ENCODE measurements around the gene CST4. TPM values are rescaled to one million over a fixed set of nuclear protein-coding genes. Genes with fewer than 3 reads are reported as not detected.

CST4 gene
- total and polyA plus RNA-seq, 2 experiments from 2014 or later, result not detected

- Histone ChIP-seq H3K27ac (ENCODE audit: low read depth) (no peak overlapping the region), H3K36me3 (ENCODE audit: insufficient read depth) (no peaks in the 10 kb centered on the region), H3K27me3 (ENCODE audit: insufficient read depth) (peaks cover 12% of the 10 kb centered on the region), H3K9me2 (ENCODE audit: insufficient read depth) (peaks cover 3% of the 10 kb centered on the region), H3K4me3 (no peak overlapping the region), H3K79me2 (replicated peaks; ENCODE audit: insufficient read depth) (no peaks in the 10 kb centered on the region), H3K4me2 (no peak overlapping the region), H4K20me1 (replicated peaks; ENCODE audit: insufficient read depth) (no peaks in the 10 kb centered on the region), H3K4me1 (ENCODE audit: insufficient read depth) (peaks cover 6% of the 10 kb centered on the region), H2AFZ (no peak overlapping the region), H3F3A (replicated peaks; ENCODE audit: low read depth) (no peaks in the 10 kb centered on the region)
- H3K4me1 Mint-ChIP-seq, result peaks cover 24% of the 10 kb centered on the region
- H3K9me3 Mint-ChIP-seq, result peaks cover 5% of the 10 kb centered on the region; the same call in 1 of the 3 replicates
- no peak overlapping the region for H3K27ac Mint-ChIP-seq
- TF ChIP-seq CREB1 (CRISPR knock-in tag; IDR thresholded peaks at IDR 0.05; ENCODE audit: low read depth) (no peak), POLR2AphosphoS5 (IDR thresholded peaks at IDR 0.05; ENCODE audit: low read depth) (no peak), EZH2 (IDR thresholded peaks at IDR 0.05; ENCODE audit: low read depth, unreplicated experiment) (no peak)
- TF ChIP-seq, protein P1, sequence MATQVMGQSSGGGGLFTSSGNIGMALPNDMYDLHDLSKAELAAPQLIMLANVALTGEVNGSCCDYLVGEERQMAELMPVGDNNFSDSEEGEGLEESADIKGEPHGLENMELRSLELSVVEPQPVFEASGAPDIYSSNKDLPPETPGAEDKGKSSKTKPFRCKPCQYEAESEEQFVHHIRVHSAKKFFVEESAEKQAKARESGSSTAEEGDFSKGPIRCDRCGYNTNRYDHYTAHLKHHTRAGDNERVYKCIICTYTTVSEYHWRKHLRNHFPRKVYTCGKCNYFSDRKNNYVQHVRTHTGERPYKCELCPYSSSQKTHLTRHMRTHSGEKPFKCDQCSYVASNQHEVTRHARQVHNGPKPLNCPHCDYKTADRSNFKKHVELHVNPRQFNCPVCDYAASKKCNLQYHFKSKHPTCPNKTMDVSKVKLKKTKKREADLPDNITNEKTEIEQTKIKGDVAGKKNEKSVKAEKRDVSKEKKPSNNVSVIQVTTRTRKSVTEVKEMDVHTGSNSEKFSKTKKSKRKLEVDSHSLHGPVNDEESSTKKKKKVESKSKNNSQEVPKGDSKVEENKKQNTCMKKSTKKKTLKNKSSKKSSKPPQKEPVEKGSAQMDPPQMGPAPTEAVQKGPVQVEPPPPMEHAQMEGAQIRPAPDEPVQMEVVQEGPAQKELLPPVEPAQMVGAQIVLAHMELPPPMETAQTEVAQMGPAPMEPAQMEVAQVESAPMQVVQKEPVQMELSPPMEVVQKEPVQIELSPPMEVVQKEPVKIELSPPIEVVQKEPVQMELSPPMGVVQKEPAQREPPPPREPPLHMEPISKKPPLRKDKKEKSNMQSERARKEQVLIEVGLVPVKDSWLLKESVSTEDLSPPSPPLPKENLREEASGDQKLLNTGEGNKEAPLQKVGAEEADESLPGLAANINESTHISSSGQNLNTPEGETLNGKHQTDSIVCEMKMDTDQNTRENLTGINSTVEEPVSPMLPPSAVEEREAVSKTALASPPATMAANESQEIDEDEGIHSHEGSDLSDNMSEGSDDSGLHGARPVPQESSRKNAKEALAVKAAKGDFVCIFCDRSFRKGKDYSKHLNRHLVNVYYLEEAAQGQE (IDR thresholded peaks at IDR 0.05; ENCODE audit: unreplicated experiment), result no peak
- no peaks in the 10 kb centered on the region; the same call in 2 of the 3 replicates for H3K36me3 Mint-ChIP-seq (ENCODE audit: low read depth)
- no peak overlapping the region for H3K4me3 Mint-ChIP-seq
- no peak for ATAC-seq
- peaks cover 25% of the 10 kb centered on the region for H3K27me3 Mint-ChIP-seq (ENCODE audit: insufficient read depth, low read depth, poor library complexity)
- DNase-seq (ENCODE audit: low spot score), result no peak
These were observed 48.7 kb downstream of the CST4 start for GRCh38 chr20:23640018-23640601.

- Histone ChIP-seq H3K27me3 (ENCODE audit: insufficient read depth) (peaks cover 12% of the 10 kb centered on the region), H3K27ac (ENCODE audit: low read depth) (no peak overlapping the region), H3F3A (replicated peaks; ENCODE audit: low read depth) (no peaks in the 10 kb centered on the region), H3K4me3 (no peak overlapping the region), H4K20me1 (replicated peaks; ENCODE audit: insufficient read depth) (no peaks in the 10 kb centered on the region), H3K36me3 (ENCODE audit: insufficient read depth) (no peaks in the 10 kb centered on the region), H3K9me2 (ENCODE audit: insufficient read depth) (peaks cover 3% of the 10 kb centered on the region; the same call in 1 of the 2 replicates), H3K79me2 (replicated peaks; ENCODE audit: insufficient read depth) (no peaks in the 10 kb centered on the region), H2AFZ (no peak overlapping the region), H3K4me1 (ENCODE audit: insufficient read depth) (peaks cover 6% of the 10 kb centered on the region), H3K4me2 (no peak overlapping the region)
- Mint-ChIP-seq H3K27me3 (ENCODE audit: insufficient read depth, low read depth, poor library complexity) (peaks cover 25% of the 10 kb centered on the region), H3K4me3 (no peak overlapping the region), H3K27ac (no peak overlapping the region), H3K4me1 (peaks cover 22% of the 10 kb centered on the region), H3K36me3 (ENCODE audit: low read depth) (no peaks in the 10 kb centered on the region; the same call in 2 of the 3 replicates), H3K9me3 (peaks cover 5% of the 10 kb centered on the region; the same call in 1 of the 3 replicates)
- no peak for DNase-seq (ENCODE audit: low spot score)
- no peak for ATAC-seq
- TF ChIP-seq ZNF462 (CRISPR knock-in tag; IDR thresholded peaks at IDR 0.05) (no peak), EZH2 (IDR thresholded peaks at IDR 0.05; ENCODE audit: low read depth, unreplicated experiment) (no peak), CTCF (conservative IDR thresholded peaks at IDR 0.05; ENCODE audit: low read depth in 2 of 2) (no peak), CREB1 (CRISPR knock-in tag; IDR thresholded peaks at IDR 0.05; ENCODE audit: low read depth) (no peak), JUNB (IDR thresholded peaks at IDR 0.05; ENCODE audit: unreplicated experiment) (no peak), EZH2phosphoT487 (IDR thresholded peaks at IDR 0.05; ENCODE audit: unreplicated experiment) (no peak), NANOG (IDR thresholded peaks at IDR 0.05; ENCODE audit: borderline replicate concordance) (no peak)
These were observed 49.3 kb downstream of the CST4 start for GRCh38 chr20:23639490-23639958.

Measured in GM23338 (cell line).